Lung (tissue), 12 donors: ENCODE measurements around the gene KCNQ1OT1. TPM values are rescaled to one million over a fixed set of nuclear protein-coding genes. Genes with fewer than 3 reads are reported as not detected.

ENCODE experiments used
- ATAC-seq: fragments of 200-7000 bp; cut with Tn5 transposase; one replicate; pipeline ENCODE4 v1.9.1; 2020; ENCODE audit warnings: moderate number of reproducible peaks; ENCODE audit not compliant: insufficient read depth, low FRiP score
- DNase-seq, 3 donors: peaks; one replicate each; pipeline ENCODE4 v3.0.0-alpha.2; 2013 to 2017
- H3K27ac ChIP-seq, 2 donors: one replicate each; pipeline ENCODE4 v1.5.1; 2013; ENCODE audit warnings: mild to moderate bottlenecking in 2 of 2, moderate library complexity in 2 of 2, control low read depth in 1 of 2, inconsistent platforms in 1 of 2, low read depth in 1 of 2, low read length in 1 of 2
- H3K27me3 ChIP-seq, 3 donors: one replicate each; pipeline ENCODE4 v1.5.1; 2013; ENCODE audit warnings: low read length in 2 of 3; ENCODE audit not compliant: control insufficient read depth in 3 of 3, insufficient read depth in 3 of 3
- H3K36me3 ChIP-seq, 4 donors: one replicate each; pipeline ENCODE4 v1.5.1; 2013; ENCODE audit warnings: low read length in 4 of 4, mild to moderate bottlenecking in 1 of 4, moderate library complexity in 1 of 4; ENCODE audit not compliant: control insufficient read depth in 4 of 4, insufficient read depth in 4 of 4
- H3K4me1 ChIP-seq, 5 donors: one replicate each; pipeline ENCODE4 v1.5.1; 2013; ENCODE audit warnings: low read length in 5 of 5, mild to moderate bottlenecking in 2 of 5, moderate library complexity in 1 of 5; ENCODE audit not compliant: control insufficient read depth in 5 of 5, insufficient read depth in 5 of 5
- H3K4me3 ChIP-seq: one replicate; pipeline ENCODE4 v1.5.1; 2013; ENCODE audit warnings: mild to moderate bottlenecking, control low read depth, moderate library complexity
- H3K9ac ChIP-seq, 2 donors: one replicate each; pipeline ENCODE4 v1.5.1; 2013; ENCODE audit warnings: low read length in 2 of 2, control low read depth in 1 of 2; ENCODE audit not compliant: insufficient read depth in 1 of 2
- H3K9me3 ChIP-seq, 4 donors: one replicate each; pipeline ENCODE4 v1.5.1; 2013; ENCODE audit warnings: low read length in 3 of 4, mild to moderate bottlenecking in 1 of 4, moderate library complexity in 1 of 4; ENCODE audit not compliant: control insufficient read depth in 4 of 4, insufficient read depth in 3 of 4
- WGBS, 2 donors: extraction: QIAGEN DNeasy Blood & Tissue Kit; methylation state at CpG; one replicate each; pipeline ENCODE4 v1.1.7; 2013; 5-methylcytosine and 5-hydroxymethylcytosine counted together
- polyA plus RNA-seq, 2 donors: library from polyadenylated mRNA; stranded (reverse); fragments of 200-250 nt; gene quantifications; one replicate each; pipeline ENCODE4 v1.2.1, GENCODE V29; 2013
- total RNA-seq, 2 donors: library from RNA; depleted of rRNA in 1 of 2; stranded (reverse); fragments of >200 nt in 1 of 2; gene quantifications; one replicate each; pipeline ENCODE4 v1.2.1, GENCODE V29; 2014 to 2021
- TF ChIP-seq, protein P1 (sequence below): IDR thresholded peaks from 2 replicates; pipeline ENCODE4 v1.5.1; 2012; ENCODE audit warnings: mild to moderate bottlenecking; ENCODE audit errors: control extremely low read depth, extremely low read depth
- donor health status: control.
- donor health status: control.
- donor health status: Bipolar disorder and iron deficiency.
- donor health status: healthy.
- donor health status: DM: yes; HTN: yes; CAD: no.

The KCNQ1OT1 gene
- total and polyA plus RNA-seq, 4 donors, result 0.02 to 14.5 (median 1.7) TPM

DNA sequence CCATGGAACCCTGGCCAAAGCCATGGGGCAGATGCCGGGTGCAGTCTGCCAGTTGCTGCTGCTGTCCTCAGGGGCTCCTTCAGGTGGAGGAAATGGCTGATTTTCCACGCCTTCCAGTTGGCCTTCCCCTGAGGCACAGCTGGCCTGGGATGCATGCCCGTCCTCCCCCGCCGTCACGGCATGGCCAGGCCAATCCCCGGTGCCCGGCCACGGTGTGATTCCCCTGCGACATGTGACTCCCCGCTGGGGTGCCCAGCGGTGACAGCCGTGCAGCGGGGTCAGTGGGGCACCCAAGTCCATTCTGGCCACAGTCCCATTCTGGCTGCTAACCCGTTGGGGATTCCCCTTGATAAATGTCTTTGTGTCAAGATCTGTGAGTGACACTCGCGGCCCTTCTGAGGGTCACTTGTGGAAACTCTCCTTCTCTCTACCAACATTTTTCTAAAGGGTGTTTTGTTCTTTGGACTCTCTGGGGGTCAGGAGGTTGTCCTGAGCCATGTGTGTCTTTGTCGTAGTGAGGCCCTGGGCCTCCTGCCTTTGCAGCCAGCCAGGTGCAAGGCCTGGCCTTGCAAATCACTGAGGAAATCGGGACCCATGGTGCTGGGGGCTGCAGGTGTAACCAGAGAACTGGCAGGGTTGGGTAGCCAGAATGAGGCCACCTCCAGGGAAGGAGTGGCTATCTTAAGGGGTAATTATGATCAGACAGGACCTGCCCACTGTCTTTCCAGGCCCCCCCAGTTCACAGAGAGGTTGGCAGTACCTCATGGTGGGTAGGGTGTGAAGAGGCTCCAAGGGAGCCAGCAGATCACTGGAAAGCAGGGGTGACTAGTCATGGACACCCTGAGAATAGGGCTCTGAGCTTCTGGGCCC, 37.1 kb downstream of the KCNQ1OT1 start:
- H3K9ac ChIP-seq, result no peak overlapping the region
- TF ChIP-seq, protein P1, sequence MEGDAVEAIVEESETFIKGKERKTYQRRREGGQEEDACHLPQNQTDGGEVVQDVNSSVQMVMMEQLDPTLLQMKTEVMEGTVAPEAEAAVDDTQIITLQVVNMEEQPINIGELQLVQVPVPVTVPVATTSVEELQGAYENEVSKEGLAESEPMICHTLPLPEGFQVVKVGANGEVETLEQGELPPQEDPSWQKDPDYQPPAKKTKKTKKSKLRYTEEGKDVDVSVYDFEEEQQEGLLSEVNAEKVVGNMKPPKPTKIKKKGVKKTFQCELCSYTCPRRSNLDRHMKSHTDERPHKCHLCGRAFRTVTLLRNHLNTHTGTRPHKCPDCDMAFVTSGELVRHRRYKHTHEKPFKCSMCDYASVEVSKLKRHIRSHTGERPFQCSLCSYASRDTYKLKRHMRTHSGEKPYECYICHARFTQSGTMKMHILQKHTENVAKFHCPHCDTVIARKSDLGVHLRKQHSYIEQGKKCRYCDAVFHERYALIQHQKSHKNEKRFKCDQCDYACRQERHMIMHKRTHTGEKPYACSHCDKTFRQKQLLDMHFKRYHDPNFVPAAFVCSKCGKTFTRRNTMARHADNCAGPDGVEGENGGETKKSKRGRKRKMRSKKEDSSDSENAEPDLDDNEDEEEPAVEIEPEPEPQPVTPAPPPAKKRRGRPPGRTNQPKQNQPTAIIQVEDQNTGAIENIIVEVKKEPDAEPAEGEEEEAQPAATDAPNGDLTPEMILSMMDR, result no peak
- no peak overlapping the region for H3K4me3 ChIP-seq
- no peak for ATAC-seq
- H3K4me1 ChIP-seq, result peaks cover 0 to 3% (median 0%) of the 10 kb centered on the region in 5 donors
- no peak for DNase-seq
- no peaks in the 10 kb centered on the region for H3K27me3 ChIP-seq
- peaks cover 5 to 22% (median 14%) of the 10 kb centered on the region in 4 donors for H3K9me3 ChIP-seq
- no peak overlapping the region for H3K27ac ChIP-seq
- H3K36me3 ChIP-seq, result peaks cover 0 to 18% (median 15%) of the 10 kb centered on the region in 4 donors
- WGBS, 2 donors, result 95 to 99% methylated on average over 19 of the region's 19 CpGs

DNA sequence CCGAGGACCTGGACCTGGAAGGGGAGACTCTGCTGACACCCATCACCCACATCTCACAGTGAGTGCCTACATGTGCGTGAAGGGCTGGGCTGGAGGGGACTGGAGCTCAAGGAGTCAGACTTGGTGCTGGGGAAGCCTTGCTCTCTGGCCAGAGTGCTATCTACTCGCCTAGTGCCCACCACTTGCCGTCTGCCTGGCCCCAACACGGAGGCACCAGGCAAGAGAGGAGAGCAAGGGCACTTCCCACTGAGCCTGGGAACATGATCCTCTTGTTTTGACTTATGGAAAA, 37.8 kb downstream of the KCNQ1OT1 start:
- H3K36me3 ChIP-seq, result peaks cover 0 to 18% (median 14%) of the 10 kb centered on the region in 4 donors
- H3K4me3 ChIP-seq, result no peak overlapping the region
- WGBS, 2 donors, result 96 to 97% methylated on average over 5 of the region's 5 CpGs
- H3K27ac ChIP-seq, result no peak overlapping the region
- no peak overlapping the region for H3K9ac ChIP-seq
- TF ChIP-seq, protein P1, result no peak
- peaks cover 0 to 3% (median 0%) of the 10 kb centered on the region in 5 donors for H3K4me1 ChIP-seq
- no peaks in the 10 kb centered on the region for H3K27me3 ChIP-seq
- ATAC-seq, result no peak
- no peak for DNase-seq
- peaks cover 5 to 23% (median 15%) of the 10 kb centered on the region in 4 donors for H3K9me3 ChIP-seq

DNA sequence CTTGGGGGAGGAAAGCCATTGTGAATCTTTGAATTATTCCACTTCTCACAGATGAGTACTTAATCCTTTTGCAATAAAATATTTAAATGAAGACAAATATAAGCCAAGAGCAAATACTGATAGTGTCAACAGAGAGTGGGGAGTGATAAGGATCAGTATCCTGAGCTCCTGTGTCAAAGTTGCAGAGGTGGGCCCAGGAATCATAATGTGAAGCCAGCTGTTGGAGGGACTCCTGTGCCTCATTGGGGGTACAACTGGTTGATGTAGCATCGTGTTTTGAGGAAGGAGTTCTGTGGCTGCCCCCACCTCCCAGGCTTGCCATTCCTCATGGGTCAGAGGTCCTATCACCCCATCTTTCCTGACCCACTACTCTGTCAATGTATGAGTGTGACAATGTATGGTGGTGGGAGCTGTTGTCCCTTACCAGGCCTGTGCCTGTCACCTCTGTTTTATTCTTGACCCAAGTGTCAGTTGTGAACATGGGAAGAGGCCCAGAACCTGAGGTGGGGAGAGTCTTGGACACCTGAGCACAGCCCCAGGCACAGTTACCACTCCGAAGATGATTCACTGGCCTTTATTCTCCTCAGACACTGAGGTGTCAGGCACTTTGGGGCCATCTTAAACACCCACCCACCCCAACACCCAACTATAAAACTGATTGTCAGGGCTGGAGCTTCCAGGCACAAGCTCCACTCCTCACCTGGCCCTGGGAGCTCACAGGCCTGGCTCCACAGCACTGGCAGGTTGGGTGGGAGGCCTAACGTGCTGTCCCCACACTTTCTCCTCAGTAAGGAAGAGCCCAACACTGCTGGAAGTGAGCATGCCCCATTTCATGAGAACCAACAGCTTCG, 38.4 kb downstream of the KCNQ1OT1 start:
- peaks cover 0 to 18% (median 14%) of the 10 kb centered on the region in 4 donors for H3K36me3 ChIP-seq
- peaks cover 0 to 3% (median 0%) of the 10 kb centered on the region in 5 donors for H3K4me1 ChIP-seq
- DNase-seq (no peak), ATAC-seq (no peak)
- 93 to 96% methylated on average over 4 of the region's 4 CpGs for WGBS, 2 donors
- H3K27me3 ChIP-seq, result no peaks in the 10 kb centered on the region
- no peak overlapping the region for H3K9ac ChIP-seq
- no peak overlapping the region for H3K4me3 ChIP-seq
- H3K27ac ChIP-seq, result no peak overlapping the region
- TF ChIP-seq, protein P1, result no peak
- H3K9me3 ChIP-seq, result peaks cover 5 to 26% (median 16%) of the 10 kb centered on the region in 4 donors
